Measurements from ENCODE around the gene RPS27A.
"Not testable (repeated sequence)": the region's sequence is repeated elsewhere in the genome, so short reads cannot be mapped to it uniquely, and the experiment has no call there.

The RPS27A gene

GRCh38 chr2:55232084-55232862, at the start of gene RPS27A, which contains the start of gene CLHC1:
Gene RPS27A, plus strand, starts transcription at chr2:55232688. Its CDS starts 137 bp downstream, at chr2:55232825.
Gene CLHC1, minus strand, starts transcription at chr2:55232293. Its CDS starts 9,882 bp downstream, at chr2:55222411.
- in situ Hi-C loops (cut with MboI; ENCODE audit: low sequenced_read_pairs): no loop called here

GRCh38 chr2:55186837-55187236, 45.7 kb upstream of the RPS27A start:
- in situ Hi-C loops (cut with MboI; ENCODE audit: low sequenced_read_pairs): not testable (repeated sequence)

- in situ Hi-C loops (cut with MboI; ENCODE audit: low sequenced_read_pairs): not testable (repeated sequence)
Measured at GRCh38 chr2:55191888-55192287, 40.6 kb upstream of the RPS27A start.

- in situ Hi-C loops (cut with MboI; ENCODE audit: low sequenced_read_pairs): no loop called here
Measured at GRCh38 chr2:55196526-55196925, 36.0 kb upstream of the RPS27A start.

GRCh38 chr2:55200416-55200815, 32.1 kb upstream of the RPS27A start:
- in situ Hi-C loops (cut with MboI; ENCODE audit: low sequenced_read_pairs): no loop called here

- in situ Hi-C loops (cut with MboI; ENCODE audit: low sequenced_read_pairs): no loop called here
Measured at GRCh38 chr2:55204536-55204935, 28.0 kb upstream of the RPS27A start.

- in situ Hi-C loops (cut with MboI; ENCODE audit: low sequenced_read_pairs): no loop called here
Measured at GRCh38 chr2:55204950-55205349, 27.5 kb upstream of the RPS27A start.

GRCh38 chr2:55213822-55214221, 18.7 kb upstream of the RPS27A start:
- in situ Hi-C loops (cut with MboI; ENCODE audit: low sequenced_read_pairs): no loop called here

GRCh38 chr2:55223958-55224760, 8.3 kb upstream of the RPS27A start:
- in situ Hi-C loops (cut with MboI; ENCODE audit: low sequenced_read_pairs): no loop called here

GRCh38 chr2:55224761-55225261, 7.7 kb upstream of the RPS27A start:
- in situ Hi-C loops (cut with MboI; ENCODE audit: low sequenced_read_pairs): no loop called here

- in situ Hi-C loops (cut with MboI; ENCODE audit: low sequenced_read_pairs): no loop called here
Measured at GRCh38 chr2:55225481-55226020, 6.9 kb upstream of the RPS27A start.

GRCh38 chr2:55227437-55228225, 4.9 kb upstream of the RPS27A start:
- in situ Hi-C loops (cut with MboI; ENCODE audit: low sequenced_read_pairs): not testable (repeated sequence)

- in situ Hi-C loops (cut with MboI; ENCODE audit: low sequenced_read_pairs): no loop called here
Measured at GRCh38 chr2:55228226-55228563, 4.3 kb upstream of the RPS27A start.

GRCh38 chr2:55229221-55229620, 3.3 kb upstream of the RPS27A start:
- in situ Hi-C loops (cut with MboI; ENCODE audit: low sequenced_read_pairs): no loop called here

- in situ Hi-C loops (cut with MboI; ENCODE audit: low sequenced_read_pairs): no loop called here
Measured at GRCh38 chr2:55230551-55230950, 1.9 kb upstream of the RPS27A start.

GRCh38 chr2:55231546-55232083, 873 bp upstream of the RPS27A start:
- in situ Hi-C loops (cut with MboI; ENCODE audit: low sequenced_read_pairs): no loop called here

- in situ Hi-C loops (cut with MboI; ENCODE audit: low sequenced_read_pairs): no loop called here
Measured at GRCh38 chr2:55232863-55233657, 572 bp downstream of the RPS27A start.

- in situ Hi-C loops (cut with MboI; ENCODE audit: low sequenced_read_pairs): no loop called here
Measured at GRCh38 chr2:55233658-55233940, 1.1 kb downstream of the RPS27A start.

- in situ Hi-C loops (cut with MboI; ENCODE audit: low sequenced_read_pairs): no loop called here
Measured at GRCh38 chr2:55235724-55236538, 3.4 kb downstream of the RPS27A start.

All from HL-60/S4 treated with phorbol 12-myristate 13-acetate at 8.2 ng/mL for 4 days and 3 days (cell line).